ENCODE measurements around the gene OR6S1.
"Not testable (repeated sequence)": the region's sequence is repeated elsewhere in the genome, so short reads cannot be mapped to it uniquely, and the experiment has no call there.

Gene OR6S1

DNA sequence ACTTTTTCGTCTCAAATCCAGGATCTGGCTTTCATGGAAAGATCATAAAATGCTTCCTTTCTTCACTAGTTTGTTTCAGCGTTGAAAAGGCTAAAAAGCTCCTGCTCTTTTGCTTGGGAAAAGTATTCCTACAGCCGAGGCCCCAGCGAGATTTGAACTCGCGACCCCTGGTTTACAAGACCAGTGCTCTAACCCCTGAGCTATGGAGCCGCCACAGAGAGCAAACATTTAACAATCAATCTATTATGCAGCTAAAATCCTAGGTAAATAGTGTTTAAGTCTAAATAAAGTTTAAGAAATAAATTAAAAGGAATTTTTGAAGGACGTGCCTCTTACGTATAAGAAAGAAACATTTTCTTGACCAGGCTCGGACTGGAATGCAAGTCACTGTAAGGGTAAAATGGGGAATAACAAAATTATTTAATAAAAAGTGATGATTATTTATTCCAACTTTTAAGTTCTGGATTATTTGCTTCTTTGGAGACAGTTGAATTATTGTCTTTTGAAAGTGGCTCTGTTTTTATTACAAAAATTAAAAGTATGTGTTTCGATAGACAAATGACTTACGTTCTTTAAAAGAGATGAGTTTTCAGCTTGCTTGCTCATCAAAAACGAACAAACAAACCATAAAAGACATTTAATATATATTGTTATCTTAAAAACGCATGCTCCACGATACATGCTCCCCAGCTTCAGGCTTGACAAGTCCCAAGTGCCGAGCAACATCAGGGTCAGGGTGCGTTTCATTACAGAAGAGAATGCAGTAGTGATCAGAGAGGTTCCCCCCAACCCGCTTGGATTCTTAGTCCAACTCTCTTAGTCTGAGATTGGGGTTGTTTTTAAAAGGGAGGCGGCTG is 10.2 kb downstream of the OR6S1 start:
- DNase-seq (ENCODE audit: low read depth in 2 of 2), result peak; percentile 55 to 62

DNA sequence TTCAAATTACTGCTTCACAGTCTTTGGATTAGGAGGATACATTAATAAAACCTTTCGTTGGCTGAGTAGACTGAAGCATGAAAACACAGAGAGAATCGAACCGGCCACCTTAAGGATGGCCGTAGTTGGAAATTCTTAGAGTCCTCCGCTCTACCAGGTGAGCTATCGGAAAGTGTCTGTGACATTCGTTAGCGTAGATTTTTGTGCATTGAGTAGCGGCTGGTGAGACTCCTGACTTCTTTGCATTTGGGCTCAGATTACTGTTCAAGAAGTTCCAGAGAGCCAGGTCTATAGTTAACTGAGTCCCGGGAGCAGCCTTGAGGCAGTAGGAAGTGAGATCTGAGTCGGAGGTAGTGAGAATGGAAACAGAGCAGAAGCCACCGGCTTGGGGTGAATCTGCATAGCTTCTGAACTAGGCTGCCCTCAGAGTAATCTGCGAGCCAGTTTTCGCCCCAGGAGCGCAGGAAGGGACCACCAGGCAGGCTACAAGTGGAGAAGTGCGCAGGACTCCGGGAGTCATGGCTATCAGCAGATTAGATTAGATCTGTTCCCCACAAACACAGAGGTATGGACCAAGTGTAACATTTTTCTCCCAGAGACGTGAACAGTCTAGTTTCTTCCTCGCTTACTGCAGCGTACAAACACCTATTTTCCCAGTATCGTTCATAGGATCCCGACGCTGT is 11.0 kb downstream of the OR6S1 start:
- DNase-seq (ENCODE audit: low read depth in 2 of 2), result no peak

DNA sequence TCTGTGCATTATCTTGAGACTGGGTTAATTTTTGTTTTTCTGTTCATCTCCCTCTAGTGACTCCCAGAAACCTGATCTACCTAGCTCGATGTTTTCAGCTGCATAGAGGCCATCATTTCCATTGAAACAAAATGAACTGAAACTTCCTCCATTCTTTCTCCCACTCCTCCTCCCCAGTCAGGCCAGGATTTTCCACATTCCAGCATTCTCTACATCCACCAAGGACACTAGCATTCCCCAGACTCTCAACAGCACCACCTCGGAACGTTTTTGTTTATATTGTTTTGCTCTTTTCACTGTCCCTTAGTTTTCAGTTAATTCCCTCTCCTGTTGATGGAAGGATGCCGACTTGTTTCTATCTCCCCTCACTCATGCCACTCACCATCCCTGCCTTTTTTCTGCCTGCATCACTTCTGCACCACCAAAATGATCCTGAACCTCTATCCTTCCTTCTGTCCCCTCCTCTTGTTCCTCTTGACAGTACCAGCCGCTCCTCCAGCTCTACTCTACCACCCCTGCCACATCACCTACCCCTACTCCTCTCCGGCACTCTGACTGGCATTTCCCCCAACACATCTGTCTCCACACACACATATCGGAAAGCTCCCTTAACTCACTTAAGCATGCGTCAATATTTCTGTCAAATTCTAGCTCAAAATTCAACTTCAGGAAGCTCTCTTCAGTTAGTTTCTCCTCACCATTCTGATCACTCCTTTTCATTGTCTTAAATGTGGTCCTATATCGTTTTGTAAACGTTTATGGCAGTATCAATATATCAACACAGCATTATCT is 13.2 kb downstream of the OR6S1 start:
- no peak for DNase-seq (ENCODE audit: low read depth in 2 of 2)

DNA sequence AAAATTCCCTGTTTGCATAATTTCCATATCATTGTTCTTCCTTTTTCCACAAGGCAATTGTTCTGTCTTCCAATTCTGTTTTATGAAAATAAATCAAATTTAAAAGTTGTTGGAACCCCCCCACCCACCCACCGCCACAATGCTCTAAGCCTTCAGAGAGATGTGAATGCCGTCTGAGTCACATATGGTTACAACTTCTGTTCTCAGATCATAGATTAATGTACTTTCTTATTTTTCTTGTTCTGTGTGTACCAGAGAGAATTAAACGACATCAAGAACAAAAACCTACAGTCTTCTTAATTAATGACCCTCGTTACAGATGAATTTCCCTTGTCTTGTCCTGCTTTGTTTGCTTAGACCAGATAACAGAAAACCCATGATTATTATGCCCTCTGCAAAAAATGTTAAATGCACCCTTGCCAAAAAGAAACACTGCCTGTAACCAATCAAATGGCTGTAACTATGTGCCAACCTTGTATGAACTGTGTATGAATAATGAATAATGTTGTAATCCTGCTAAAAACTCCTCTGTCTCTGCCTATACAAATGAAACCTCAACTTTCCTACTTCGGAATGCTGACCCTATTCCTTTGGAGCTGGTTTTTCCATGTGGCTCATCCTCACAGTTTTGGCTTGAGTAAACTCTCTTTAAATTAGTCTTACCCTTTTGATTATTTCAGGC is 14.0 kb downstream of the OR6S1 start:
- no peak for DNase-seq (ENCODE audit: low read depth in 2 of 2)

DNA sequence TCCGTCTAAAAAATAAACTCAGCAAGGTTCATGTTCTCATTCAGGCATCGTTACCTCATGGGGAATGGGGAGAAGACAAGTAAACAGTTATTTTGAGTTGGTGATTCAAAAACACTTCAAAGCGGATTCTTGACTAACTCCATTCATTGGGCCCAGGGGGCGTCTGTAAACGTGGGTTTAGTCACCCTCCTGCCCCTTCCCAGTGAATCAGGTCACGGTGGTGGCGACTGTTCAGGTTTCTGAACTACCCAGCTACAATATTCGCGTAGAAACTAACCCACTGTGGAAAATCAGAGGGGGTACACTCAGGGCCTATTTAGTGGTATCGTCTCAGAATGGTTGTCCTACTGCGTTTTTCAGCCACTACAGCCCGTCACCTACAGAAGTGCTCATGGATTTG is 15.2 kb downstream of the OR6S1 start:
- no peak for DNase-seq (ENCODE audit: low read depth in 2 of 2)

DNA sequence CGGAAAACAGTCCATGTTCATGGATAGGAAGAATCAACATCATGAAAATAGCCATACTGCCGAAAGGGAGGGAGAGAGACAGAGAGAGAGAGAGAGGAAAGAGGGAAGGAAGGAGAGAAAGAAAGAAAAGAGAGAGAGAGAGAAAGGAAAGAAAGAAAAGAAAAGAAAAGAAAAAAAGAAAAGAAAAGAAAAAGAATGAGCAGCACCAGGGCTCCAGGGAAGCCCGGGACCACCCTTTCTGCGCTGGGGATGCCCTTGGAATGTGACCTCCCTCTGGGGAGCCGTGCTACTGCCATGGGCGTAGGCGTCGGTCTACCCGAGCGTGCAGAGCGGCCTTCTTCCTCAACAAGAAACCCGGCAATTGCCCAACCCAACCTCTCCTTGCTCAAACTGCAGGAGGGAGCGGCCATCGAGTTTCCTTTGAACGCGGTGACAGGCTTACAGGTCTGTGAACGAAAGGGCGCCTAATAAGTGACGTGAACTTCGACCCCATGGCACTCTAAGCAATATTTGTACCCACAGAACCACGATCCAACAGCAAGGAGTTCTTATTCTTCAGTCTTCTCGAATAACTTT is 16.9 kb downstream of the OR6S1 start:
- no peak for DNase-seq (ENCODE audit: low read depth in 2 of 2)

DNA sequence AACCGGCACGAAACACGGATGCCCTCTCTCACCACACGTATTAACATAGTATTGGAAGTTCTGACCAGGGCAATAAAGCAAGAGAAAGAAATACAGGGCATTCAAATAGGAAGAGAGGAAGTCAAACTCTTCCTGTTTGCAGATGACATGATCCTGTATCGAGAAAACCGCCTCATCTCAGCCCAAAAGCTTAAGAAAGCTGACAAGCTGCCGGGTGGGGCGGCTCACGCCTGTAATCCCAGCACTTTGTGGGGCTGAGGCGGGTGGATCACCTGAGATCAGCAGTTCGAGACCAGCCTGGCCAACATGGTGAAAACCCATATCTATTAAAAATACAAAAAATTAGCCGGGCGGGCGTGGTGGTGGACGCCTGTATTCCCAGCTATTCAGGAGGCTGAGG is 17.7 kb downstream of the OR6S1 start:
- no peak for DNase-seq (ENCODE audit: low read depth in 2 of 2)

DNA sequence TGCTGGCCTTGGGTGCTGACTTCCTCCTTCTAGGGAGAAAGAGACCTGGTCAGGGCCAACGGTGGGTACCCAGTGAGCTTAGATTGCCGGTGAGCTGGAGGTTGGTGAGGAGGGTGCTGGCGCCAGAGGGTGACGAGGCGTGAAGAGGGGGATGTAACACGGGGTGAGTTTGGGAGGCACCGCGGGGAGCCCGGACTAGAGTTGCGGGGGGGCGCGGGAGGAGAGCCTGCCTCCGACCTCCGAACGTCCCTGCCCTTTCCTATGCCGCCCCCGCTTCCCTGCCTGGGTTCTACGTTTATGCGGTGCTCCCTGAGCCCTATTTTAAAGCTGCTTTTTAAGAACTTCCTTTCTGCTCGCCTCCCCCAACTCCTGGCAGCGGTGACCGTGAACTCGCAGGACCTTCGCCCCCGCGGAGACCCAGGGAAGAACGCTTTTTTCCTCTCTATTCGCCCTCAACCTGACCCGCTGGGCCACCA is 18.6 kb downstream of the OR6S1 start:
- DNase-seq (ENCODE audit: low read depth in 2 of 2), result no peak

DNA sequence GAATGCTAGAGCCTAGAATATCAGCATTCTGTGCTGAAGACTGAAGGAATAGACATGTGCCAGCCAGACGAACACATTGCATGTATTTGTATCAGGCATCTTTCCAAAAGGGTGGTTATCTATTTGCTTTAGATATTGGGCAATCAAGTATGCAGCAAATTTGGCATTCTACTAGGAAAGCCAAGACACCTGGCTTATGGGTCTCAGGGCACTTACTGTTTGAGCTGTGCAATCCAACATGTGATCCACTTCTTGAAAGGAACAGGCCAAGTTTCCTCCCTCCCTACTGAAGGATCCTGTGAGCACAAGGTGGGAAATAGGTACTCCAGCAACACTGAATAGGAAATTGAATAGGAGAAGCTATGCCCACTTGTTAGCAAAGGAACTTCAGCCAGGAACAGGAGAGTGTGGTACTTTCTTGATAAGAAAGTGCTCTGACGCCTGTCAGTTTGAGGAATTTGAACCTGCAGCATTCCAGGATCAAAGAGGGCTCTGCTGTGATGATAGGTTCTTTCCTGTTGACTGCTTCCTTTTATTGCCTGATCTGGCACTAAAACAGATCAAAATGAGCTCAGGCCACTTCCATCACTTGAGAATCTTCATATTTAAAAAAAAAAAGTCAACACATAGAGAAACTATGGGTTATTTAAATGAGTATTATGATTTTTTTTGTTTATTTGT is 20.6 kb downstream of the OR6S1 start:
- no peak for DNase-seq (ENCODE audit: low read depth in 2 of 2)

DNA sequence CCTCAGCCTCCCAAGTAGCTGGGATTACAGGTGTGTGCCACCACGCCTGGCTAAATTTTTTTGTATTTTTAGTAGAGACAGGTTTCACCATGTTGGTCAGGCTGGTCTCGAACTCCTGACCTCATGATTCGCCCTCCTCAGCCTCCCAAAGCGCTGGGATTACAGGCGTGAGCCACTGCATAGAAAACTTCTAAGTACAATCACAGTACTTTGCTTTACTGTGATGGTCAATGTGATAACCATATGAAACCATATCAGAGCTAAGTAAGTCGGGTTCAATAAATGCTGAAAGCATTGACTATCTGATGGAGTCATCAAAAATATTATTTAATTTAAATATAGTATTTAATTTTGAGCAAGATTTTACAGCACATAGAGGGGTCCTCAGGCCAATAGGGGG is 21.8 kb downstream of the OR6S1 start:
- DNase-seq (ENCODE audit: low read depth in 2 of 2), result not testable (repeated sequence)

DNA sequence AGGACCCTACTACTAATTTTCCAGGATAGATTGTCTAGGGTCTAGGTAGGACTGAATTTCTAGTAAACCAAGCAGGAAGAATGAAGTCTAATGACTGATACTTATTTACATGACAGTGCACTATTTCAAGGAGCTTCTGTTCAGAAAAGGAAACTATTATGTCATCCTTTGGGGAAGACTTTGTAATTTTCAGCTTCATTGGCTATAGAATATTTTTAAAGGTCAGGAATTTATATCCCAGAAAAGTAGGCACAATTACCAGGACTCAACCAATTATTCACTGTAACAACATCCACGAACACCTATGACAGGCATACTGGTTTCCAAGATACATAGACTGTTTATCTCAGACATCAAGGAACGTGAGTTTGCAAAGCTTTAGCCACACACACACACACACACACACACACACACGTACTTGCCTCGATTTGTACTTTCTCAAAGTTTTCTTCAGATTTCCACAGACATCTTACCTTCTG is 23.2 kb downstream of the OR6S1 start:
- DNase-seq (ENCODE audit: low read depth in 2 of 2), result no peak

DNA sequence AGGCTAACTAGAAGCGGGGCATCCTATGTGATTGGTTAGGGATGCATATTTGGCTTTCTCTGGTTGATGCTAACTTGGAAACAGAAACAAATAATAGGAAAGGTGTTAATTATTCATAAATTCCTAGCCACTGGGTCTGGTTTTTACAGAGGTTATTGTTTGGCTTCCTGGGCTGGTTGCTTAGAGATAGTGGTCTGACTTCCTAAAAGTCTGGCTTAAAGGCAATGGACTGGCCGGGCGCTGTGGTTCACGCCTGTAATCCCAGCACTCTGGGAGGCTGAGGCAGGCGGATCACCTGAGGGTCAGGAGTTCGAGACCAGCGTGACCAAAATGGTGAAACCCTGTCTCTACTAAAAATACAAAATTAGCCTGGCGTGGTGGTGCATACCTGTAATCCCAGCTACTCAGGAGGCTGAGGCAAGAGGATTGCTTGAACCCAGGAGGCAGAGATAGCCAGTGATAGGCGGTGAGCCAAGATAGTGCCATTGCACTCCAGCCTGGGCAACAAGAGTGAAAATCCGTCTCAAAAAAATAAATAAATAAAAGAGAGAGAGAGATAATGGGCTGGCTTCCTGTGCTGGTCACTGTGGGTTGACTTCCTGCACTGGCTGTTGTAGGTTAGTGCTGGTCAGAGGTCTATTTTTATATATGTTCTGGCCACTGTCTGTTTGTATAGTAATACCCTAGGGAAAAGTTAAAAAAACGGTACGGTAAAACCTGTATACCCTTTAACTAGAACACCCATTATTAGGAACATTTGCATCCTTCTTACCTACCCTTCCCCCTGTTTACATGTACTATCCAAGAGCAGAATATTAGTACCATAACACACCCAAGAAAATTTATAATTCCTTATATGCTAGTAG is 24.1 kb downstream of the OR6S1 start:
- DNase-seq (ENCODE audit: low read depth in 2 of 2), result no peak

DNA sequence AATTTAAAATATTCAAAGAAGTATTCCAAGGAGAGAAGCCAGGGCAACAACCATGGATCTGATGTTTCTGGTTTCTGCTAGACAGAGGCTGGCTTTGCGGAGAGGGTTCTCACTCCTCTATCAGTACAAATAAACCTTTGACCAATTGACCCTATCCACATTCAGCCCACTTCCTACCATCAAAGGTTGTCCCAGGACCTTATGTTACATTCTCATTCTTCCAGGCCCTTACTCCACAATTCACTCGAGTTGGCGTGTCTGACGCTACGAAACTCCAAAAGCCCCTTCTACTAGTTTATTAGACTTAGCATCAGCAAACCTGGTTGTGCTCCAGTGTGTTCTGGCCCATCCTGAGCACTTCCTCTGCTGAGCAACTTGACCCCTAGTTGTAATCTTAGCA is 25.5 kb downstream of the OR6S1 start:
- DNase-seq (ENCODE audit: low read depth in 2 of 2), result no peak

DNA sequence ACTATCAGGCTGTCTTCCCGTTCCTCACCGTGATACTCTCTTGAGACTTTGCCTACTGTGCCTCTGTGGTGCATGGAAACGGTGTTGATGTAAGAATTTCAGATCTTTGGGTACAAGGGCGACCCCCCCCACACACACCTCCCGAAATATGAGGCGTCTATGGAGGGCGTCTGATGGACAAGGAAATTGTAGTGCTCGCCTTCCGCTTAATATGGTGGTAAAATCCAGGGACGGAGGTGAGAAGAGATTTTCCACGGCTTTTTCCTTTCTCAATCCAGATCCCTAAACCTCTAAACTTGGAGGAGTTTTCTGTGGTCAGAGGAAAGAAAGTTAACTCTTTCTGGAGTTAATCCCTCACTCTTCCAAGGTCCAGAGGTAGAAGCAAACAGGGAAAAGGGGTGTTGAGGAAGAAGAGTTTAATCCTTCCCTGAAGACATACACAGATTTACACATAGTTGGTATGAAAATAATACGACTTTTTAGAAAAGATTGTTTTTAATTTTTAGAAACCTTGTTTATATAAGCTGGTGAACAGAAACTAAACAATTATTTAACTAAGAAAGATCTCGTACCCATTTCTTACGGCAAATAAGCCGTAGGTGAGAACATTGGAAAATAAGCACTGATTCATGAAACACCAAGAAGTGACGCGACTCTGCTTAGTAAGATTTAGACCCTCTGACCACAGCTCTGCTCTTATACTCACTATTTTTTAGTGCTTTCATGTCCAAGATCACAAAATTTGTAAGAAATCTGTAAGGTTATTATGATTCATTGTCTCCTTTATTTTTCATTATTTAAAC is 27.3 kb downstream of the OR6S1 start:
- no peak for DNase-seq (ENCODE audit: low read depth in 2 of 2)

DNA sequence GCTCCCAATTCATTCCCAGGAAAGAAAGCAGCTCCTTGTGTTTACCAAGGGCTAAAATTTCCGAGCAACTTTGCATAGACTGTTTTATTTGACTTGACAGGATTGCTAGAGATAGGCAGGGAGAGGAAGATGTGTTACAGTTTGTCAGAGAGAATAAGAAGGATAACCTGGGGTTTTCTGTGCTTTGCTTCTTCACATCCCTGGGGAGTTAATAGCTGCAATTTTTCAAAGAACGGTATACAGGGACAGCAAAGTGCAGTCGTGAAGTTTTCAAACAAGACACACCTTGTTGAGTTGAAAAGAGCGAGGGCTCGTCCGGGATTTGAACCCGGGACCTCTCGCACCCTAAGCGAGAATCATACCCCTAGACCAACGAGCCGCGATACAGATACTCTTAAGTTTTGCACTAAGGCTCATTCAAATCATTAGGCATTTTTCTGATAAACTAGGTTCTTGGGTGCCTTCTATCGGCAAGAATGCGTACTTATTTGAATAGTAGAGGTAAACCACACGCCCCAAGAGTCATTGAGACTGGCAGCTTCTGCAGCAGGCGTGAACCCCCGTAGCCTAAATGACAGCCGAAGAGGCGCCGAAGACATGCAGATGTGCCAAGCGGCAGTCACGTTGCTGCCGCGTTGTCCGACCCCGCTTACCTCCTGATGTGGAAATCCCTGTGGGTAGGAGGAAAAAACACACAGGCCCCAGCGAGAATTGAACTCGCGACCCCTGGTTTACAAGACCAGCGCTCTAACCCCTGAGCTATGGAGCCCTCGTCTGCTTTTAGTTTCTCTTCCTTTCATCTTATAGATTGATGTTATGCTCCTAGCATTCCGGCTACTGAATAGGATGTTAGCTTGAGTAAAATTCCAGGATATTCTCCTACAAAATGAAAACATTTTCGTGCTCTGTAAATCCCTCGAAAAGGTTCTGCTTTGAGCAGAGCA is 28.1 kb downstream of the OR6S1 start:
- peak; percentile 73 to 88 for DNase-seq (ENCODE audit: low read depth in 2 of 2)

DNA sequence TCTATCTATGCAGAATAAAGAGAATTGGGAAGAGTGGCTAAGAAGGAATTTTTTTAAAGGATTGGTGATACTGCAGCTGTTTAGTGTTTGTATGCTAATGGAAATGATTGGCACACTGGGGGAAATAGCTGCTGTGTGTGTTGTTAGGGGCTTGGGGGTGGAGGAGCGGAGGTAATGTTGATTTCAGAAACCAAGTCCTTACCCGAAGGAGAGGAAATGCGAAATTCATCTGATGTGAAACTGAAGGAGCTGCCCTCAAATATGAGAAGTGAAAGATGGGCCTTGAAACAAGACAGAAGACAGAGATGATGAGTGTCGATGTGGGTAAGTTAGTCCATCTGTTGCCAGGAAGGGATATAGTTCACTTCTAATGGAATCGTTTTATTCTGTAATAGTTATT is 29.1 kb downstream of the OR6S1 start:
- DNase-seq (ENCODE audit: low read depth in 2 of 2), result no peak

DNA sequence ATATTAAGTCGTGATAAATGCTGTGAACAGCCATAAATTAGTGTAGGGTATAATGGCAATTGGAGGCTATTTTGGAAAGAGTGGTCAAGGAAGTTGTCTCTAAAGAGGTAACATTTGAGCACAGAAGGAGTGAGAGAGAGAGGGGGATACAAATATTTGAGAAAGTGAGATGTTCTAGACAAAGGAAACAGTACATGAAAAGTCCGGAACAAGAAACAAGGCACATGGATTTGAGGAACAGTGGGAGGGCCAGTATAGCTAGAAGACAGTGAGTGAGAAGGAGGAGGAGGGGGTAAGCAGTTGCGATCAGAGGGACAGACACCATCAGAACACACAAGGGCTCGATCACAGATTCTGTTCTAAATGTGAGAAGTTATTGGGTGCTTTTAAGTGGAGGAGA is 30.2 kb downstream of the OR6S1 start:
- no peak for DNase-seq (ENCODE audit: low read depth in 2 of 2)

Measured in stimulated activated CD4-positive, alpha-beta T cell treated with anti-CD3 and anti-CD28 coated beads, Interleukin-1b, Interleukin-23, amount 100 ng/mL, for 4 hours (primary cell).